NCI-H1417 (cell line): ENCODE data around the gene TP53TG3.
"Not testable (repeated sequence)": the region's sequence is repeated elsewhere in the genome, so short reads cannot be mapped to it uniquely, and the experiment has no call there.

Experiments
- DNase-seq, 3 experiments: peaks; one replicate each; lab custom pipeline; 2025; lab: John Stamatoyannopoulos, UW

TP53TG3 gene, protein sequence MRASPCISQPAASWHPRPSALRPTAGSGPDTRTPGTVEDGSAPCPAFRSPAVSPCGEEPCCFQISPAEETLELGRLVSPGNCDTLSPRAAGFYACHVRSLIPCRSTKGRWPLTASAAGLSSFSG

DNA sequence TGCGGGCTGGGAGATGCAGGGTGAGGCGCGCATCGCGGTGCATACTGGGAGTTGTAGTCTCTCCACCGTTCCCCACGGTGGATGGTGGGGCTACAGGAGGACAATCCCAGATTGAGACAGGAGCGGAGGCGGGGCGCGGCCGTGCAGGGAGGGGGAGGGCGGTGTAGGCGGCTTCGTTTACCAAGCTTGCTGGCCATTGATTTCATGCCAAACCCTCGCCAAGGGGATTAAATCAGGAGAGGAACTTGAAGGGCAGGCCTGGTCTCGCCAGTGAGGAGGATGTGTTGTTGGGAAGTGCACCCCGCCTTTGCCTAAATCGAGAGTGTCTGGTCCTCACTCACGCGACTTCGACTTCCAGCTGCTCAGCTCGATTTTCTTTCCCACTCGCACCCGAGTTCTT, at the start of gene TP53TG3:
Gene TP53TG3 (minus strand): TSS at position 101 of the 400 bp plus-strand sequence. CDS start 68 bp downstream, at position 33.
- DNase-seq = not testable (repeated sequence)

DNA sequence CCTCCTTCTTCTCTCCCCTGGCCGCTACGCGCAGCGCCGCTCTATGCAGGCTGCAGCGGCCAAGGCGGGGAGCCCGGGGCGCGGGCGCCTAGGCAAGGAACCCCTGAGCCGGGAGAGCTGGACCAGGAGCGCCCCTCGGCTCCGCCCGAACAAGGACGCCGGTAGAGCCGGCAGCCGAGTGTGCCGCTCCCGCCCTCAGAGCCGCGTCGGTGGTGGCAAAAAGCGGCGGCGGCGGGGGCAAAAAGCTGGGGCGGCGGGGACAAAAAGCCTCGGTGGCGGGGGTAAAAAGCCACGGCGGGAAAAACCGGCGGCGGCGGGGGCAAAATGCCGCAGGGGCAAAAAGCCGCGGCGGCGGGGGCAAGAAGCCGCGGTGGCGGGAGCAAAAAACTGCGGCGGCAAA, 25.1 kb downstream of the TP53TG3 start:
- DNase-seq = not testable (repeated sequence)

DNA sequence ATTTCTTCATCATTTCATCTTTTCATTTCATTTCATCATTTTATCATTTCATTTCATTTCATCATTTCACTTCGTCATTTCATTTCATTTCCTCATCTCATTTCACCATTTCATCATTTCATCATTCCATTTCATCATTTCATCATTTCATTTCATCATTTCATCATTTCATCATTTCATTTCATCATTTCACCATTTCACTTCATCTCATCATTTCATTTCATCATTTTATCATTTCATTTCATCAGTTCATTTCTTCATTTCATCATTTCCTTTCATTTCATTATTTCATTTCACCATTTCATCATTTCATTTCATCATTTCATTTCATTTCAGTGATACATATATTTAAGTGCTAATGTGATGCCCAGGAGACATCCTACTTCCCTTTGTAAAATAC, 28.4 kb downstream of the TP53TG3 start:
- DNase-seq = not testable (repeated sequence)

DNA sequence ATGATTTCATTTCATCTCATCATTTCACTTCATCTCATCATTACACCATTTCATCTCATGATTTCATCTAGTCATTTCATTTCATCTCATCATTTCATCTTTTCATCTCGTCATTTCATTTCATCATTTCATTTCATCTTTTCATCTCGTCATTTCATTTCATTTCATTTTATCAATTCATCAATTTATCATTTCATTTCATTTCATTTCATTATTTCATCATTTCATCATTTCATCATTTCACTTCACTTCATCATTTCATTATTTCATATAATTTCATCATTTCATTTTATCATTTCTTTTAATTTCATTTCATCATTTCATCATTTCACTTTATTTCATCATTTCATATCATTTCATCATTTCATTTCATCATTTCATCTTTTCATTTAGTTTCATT, 29.2 kb downstream of the TP53TG3 start:
- not testable (repeated sequence) for DNase-seq

DNA sequence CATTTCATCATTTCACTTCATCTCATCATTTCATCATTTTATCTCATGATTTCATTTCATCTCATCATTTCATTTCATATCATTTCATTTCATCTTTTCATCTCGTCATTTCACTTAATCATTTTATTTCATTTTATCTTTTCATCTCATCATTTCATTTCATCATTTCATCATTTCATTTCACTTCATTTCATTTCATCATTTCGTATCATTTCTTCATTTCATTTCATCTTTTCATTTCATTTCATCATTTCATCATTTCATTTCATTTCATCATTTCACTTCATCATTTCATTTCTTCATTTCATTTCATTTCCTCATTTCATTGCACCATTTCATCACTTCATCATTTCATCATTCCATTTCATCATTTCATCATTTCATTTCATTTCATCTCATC, 29.8 kb downstream of the TP53TG3 start:
- DNase-seq = not testable (repeated sequence)

DNA sequence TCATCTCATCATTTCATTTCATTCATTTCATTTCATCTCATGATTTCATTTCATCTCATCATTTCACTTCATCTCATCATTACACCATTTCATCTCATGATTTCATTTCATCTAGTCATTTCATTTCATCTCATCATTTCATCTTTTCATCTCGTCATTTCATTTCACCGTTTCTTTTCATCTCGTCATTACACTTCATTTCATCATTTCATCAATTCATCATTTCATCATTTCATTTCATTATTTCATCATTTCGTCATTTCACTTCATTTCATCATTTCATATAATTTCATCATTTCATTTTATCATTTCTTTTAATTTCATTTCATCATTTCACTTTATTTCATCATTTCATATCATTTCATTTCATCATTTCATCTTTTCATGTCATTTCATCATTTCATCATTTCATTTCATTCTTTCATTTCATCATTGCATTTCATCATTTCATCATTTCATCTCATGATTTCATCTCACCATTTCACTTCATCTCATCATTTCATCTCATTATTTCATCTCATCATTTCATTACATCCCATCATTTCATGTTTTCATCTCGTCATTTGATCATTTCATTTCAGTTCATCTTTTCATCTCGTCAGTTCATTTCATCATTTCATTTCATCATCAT, 30.6 kb downstream of the TP53TG3 start:
- DNase-seq = not testable (repeated sequence)

DNA sequence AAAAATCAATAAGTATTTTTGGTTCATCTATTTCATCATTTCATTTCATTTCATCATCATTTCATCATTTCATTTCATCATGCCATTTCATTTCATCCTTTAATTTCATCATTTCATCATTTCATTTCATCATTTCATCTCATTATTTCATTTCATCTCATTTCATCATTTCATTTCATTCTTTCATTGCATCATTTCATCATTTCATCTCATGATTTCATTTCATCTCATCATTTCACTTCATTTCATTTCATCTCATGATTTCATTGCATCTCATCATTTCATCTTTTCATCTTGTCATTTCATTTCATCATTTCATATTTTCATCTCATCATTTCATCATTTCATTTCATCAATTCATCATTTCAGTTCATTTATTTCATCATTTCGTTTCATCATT, 31.2 kb downstream of the TP53TG3 start:
- DNase-seq = not testable (repeated sequence)

DNA sequence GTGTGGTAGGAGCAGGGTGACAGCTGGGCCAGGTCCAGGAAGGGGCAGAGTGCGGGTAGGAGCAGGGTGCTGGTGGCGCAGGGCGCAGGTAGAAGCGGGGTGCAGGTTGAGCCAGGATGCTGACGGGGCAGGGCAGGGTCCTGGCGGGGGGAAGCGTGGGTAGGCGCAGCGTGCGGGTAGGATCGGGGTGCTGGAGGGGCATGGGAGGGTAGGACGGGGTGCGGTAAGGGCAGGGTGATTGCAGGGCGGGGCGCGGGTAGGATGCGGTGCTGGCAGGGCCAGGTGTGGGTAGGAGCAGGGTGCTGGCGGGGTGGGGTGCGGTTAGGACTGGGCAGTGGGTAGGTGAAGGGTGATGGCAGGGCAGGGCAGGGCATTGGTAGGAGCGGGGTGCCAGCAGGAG, 38.4 kb downstream of the TP53TG3 start:
- not testable (repeated sequence) for DNase-seq

DNA sequence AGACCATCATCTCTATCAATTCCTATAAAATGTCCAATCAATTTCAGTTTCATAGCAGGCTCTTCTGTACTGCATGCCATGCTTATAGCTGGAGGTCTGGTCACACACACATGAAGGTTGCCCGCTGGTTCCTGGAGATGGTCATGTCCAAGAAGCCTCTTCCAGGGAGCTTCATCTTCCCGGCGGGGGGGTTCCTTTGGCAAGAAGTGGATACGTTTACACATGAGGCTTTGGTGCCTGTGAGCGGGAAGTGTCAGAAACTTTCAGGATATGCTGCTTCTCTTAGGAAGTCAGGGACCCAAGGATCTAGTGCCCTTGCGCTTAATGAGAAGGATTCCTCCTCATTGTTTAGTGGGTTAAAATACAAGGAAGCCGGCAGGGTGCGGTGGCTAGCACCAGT, 43.9 kb downstream of the TP53TG3 start:
- DNase-seq = not testable (repeated sequence)
